CD4-positive, alpha-beta T cell treated with Interleukin-4 for 4 hours (primary cell): ENCODE measurements around the gene KRTAP4-12.
"Not testable (repeated sequence)": the region's sequence is repeated elsewhere in the genome, so short reads cannot be mapped to it uniquely, and the experiment has no call there.

Source experiments
- DNase-seq: peaks from one replicate; pipeline ENCODE4 v3.0.0-alpha.2; 2020

KRTAP4-12 gene

GRCh38 chr17:41123991-41124371 lies at the start of gene KRTAP4-12:
Gene KRTAP4-12, minus strand, starts transcription at chr17:41124182. Its CDS starts 60 bp downstream, at chr17:41124122.
- DNase-seq: not testable (repeated sequence)

DNA sequence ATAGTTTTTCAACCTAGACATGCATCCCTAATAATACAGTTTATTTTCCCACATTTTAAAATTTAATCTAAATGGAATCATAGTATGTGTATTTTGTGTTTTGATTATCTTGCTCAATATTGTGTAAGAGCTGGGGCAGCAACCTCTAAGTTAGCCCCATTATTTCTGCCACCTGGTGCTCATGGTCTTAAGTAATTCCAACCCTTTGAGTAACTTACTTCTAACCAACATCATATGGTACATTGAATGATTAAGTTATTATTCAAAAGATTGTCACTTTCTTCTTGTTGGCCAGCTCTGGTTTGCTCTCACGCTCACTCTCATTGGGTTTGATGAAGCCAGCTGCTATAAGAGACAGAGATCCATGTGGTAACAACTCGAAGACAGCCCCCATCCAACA lies 47.9 kb upstream of the KRTAP4-12 start:
- DNase-seq: no peak

DNA sequence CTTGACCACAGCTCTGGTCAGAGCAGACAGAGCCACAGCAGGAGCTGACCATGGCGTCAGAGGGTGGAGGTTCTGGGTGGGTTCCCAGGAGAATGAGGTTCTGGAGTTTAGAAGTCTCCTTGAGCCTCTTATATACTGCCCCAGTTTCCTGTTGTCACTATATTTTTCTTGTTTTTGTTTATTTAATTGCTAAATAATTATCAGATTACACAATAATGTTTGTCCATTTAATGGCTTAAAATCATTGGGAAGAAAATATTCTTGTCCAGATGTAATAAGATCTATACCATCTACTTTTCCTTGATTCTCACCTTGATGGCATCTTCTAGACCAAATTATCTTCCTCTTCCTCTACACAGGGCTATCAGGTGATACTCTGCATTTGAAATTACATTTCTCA lies 44.1 kb upstream of the KRTAP4-12 start, which contains the start of gene KRTAP4-3:
KRTAP4-3 (minus strand) TSS at position 101 of the 400 bp plus-strand sequence; CDS start at position 52, 49 bp downstream.
- DNase-seq: no peak

DNA sequence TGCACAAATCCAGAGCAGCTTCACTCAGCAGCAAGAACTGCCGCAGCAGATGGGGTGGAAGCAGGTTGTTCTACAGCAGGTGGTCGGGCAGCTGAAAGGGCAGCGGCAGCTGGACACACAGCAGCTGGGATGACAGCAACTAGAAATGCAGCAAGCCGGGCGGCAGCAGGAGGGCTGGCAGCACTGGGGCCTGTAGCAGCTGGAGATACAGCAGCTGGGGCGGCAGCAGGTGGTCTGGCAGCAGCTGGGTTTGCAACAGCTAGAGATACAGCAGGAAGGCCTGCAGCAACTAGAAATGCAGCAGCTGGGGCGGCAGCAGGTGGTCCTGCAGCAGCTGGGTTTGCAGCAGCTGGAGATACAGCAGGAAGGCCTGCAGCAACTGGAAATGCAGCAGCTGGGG lies 43.6 kb upstream of the KRTAP4-12 start:
- DNase-seq: no peak

DNA sequence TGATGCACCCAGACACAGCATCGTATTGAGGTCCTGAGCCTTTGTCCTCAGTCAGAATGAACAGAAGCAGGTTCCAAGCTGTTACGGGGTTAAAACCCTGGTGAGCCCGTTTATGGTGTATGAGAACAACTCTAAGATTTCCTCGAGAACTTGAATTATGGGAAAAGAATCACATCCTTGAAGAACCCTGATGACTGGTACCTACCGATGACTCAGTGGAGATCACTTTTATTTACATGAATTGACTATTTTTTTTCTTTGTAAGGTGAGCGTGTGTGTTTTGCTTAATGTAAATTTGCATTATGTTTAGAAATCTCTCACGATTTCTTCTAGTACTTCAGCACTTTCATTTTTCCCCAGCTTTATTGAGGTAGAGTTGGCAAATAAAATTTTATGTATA lies 39.8 kb upstream of the KRTAP4-12 start:
- DNase-seq: no peak

DNA sequence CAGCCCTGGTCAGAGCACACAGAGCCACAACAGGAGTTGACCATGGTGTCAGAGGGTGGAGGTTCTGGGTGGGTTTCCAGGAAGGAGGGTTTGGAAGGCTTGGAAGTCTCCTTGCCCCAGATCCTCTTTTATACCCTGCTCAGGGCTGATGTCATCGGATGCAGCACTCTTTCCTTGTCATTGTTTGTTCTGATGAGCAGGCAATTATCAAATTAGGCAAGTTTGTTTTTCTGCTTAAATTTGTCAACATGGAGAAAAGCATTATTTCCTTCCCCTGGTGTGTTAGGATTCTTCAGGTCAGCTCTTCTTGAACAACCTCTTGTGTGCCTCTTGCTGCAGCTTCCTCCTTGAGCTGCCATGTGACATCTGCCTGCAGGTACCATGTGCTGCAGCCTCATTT lies 36.7 kb upstream of the KRTAP4-12 start, which contains the start of gene KRTAP4-4:
KRTAP4-4 (minus strand) TSS at position 101 of the 400 bp plus-strand sequence; CDS start at position 44, 57 bp downstream.
- no peak for DNase-seq

DNA sequence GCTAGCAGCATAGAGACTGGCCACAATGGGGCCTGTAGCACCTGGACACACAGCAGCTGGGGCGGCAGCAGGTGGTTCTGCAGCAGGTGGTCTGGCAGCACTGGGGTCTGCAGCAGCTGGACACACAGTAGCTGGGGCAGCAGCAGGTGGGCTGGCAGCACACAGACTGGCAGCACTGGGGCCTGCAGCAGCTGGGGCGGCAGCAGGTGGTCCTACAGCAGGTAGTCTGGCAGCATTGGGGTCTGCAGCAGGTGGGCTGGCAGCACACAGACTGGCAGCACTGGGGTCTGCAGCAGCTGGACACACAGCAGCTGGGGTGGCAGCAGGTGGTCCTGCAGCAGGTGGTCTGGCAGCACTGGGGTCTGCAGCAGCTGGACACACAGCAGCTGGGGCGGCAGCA lies 36.2 kb upstream of the KRTAP4-12 start:
- DNase-seq: not testable (repeated sequence)

DNA sequence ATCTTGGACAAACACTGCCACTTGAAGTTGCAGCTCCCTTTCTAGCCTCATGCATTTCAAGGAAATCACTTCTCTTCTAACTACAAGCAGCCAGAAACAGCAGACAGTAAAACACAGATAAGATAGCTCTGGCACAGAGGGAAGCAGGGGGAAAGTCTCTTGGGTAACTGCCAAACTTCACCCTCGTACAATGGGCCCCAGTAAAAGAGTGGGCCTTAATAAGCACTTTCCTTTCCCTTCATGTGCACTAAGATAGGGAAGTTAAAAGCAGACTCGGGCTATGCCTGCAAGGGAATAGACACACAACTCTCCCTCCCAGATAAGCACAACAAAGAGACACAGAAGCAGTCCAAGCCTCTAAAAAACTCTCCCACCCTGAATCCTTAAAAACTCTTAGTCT lies 29.9 kb upstream of the KRTAP4-12 start:
- no peak for DNase-seq

GRCh38 chr17:41151525-41151924 lies 27.5 kb upstream of the KRTAP4-12 start:
- DNase-seq: no peak

DNA sequence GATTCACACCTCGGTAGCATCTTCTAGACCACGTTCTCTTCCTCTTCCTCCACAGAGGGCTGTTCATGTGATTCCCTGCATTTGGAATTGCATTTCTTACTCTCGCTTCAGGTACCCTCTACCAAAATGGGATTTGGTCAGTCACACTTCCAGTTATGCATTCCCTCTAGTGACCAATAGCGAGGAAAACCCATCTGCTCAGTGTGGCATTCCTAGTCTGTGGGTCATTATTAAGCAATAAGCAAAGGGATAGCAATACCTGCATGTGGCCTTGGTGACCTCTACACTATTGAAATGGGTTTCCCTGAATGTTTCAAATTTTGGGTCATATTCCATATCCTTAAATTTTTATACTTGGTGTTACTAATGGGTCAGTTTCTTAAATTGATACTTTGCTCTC lies 26.0 kb upstream of the KRTAP4-12 start:
- DNase-seq: no peak

DNA sequence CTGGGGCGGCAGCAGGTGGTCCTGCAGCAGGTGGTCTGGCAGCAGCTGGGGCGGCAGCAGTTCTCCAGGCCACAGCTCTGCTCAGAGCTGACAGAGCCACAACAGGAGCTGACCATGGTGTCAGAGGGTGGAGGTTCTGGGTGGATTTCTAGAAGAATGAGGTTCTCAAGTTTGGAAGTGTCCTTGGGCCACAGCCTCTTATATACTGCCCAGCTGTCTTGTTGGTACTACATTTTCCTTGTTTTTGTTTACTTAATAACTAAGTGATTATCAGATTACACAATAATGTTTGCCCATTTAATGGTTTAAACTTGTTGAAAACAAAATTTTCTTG lies 25.6 kb upstream of the KRTAP4-12 start, which contains the start of gene KRTAP4-5:
KRTAP4-5 (minus strand) TSS at position 174 of the 334 bp plus-strand sequence; CDS start at position 116, 58 bp downstream.
- no peak for DNase-seq

GRCh38 chr17:41148971-41149651 lies 25.1 kb upstream of the KRTAP4-12 start:
- DNase-seq: not testable (repeated sequence)

DNA sequence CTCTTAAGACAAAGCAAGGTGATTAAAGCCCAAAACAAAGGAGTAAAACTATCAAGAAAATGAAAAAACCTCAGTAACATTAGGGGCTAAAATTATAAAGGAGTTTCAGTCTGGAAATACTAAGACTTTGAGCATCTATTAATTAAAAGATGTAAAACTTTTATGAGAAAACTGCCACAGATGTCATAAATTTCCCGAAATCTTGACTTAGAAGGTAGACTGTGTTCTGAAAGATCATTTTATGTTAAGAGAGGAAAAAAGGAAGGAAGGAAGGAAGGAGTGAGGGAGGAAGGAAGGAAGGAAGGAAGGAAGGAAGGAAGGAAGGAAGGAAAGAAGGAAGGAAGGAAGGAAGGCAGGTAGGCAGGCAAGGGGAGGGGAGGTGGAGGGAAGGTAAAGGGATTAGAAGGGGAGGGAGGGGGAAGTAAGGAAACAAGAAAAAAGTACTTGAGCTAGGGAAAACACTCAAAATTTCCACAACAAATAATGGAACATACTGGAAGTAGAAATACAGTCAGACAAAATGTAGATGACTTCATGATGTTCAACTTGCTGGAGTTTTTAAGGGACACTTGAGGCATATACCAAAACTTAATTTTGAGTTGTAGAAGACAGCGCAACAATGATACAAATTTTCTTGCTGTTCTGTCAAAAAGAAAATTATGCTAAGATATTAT lies 23.7 kb upstream of the KRTAP4-12 start:
- no peak for DNase-seq

GRCh38 chr17:41145261-41145660 lies 21.3 kb upstream of the KRTAP4-12 start:
- DNase-seq: no peak

DNA sequence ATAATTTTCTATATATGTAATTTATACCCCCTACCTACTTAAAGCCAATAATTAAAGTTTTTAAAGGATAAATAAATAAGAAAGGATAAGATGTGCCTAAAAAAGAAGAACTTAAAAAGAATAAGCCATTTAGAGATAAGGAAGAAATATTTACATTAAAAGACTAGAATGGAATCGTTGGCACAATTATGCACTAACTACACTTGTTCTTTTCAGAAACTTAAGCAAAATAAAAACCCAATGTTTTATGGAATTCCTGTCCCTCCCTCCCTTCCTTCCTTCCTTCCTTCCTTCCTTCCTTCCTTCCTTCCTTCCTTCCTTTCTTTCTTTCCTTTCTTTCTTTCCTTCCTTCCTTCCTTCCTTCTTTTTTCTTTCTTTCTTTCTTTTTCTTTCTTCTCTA lies 20.9 kb upstream of the KRTAP4-12 start:
- no peak for DNase-seq

GRCh38 chr17:41141361-41141760 lies 17.4 kb upstream of the KRTAP4-12 start:
- no peak for DNase-seq

DNA sequence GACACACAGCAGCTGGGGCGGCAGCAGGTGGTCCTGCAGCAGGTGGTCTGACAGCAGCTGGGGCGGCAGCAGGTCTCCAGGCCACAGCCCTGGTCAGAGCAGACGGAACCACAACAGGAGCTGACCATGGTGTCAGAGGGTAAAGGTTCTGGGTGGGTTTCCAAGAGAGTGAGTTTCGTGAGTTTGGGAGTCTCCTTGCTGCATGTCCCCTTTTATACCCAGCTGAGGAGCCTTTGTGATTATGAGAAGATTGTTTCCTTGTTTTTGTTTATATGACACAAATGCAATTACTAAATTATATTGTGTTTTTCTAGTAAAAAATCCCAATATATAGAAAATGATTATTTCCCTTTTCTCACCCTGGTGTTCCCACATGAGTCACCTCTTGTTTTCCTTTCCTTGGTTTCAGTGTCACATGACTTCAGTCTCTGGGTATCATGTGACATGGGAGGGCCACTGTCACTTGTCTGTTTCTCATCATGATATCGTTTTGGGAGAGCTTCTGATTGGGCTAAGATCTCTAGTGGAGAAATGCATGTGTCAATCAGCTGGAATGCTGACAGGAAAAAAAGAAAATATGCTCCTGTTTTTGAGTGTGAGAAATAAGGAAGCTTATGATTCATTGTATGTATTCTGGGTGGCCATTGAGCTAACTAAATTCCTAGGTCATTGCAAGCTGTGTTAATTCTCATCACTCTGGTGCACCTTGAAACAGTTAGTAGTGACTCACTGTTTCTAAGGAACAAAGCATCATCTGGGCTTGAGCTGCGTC lies 16.6 kb upstream of the KRTAP4-12 start, which contains the start of gene KRTAP4-6:
KRTAP4-6 (minus strand) TSS at position 185 of the 772 bp plus-strand sequence; CDS start at position 128, 57 bp downstream.
- DNase-seq: no peak

DNA sequence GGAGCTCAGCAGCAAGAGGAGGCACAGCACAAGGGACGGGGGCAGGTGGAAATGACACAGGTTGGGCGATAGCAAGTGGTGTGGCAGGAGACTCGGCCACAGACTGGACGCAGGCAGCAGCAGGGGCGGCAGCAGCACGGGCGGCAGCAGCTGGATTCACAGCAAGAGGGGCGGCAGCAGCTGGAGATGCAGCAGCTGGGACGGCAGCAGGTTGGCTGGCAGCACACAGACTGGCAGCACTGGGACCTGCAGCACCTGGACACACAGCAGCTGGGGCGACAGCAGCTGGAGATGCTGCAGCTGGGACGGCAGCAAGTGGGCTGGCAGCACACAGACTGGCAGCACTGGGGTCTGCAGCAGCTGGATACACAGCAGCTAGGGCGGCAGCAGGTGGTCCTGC lies 15.9 kb upstream of the KRTAP4-12 start:
- not testable (repeated sequence) for DNase-seq

DNA sequence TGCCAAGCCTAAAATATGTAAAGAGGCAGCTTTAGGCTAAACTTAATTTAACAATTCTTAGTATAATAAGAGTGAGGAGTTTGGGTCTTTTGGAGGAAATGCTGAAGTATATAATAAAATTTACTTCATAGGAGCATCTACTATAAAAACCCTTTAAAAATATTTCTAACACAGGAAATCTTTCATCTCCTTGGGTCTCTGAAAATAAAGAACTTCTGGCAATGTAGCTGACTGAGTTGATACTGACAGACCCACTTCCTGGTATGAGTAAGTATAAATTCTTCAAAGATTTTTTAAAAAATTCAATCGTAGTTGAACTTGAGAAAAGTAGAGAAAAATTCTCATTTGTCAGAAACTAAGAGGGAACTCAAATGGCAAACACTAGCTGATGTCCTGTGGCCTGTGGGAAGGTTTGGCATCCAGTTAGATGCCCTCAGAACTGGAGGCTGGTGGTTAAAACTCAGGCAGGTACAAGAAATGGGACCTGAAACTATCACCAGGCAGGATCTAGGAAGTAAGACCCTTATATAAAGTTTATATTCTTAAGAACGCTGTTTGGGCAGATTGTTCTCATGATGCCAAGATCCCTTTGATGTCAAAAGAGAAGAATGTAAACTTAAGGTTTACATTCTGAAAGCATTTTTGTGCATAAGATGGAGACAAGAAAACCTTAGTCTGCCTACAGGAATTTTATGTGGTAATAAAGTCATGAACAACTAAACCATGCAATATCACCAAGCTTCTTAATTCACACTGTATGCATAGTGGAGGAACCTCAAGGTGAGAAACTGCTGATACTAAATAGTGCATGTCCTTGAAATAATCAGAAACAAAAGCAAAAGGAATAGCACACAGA lies 10.1 kb upstream of the KRTAP4-12 start:
- no peak for DNase-seq

GRCh38 chr17:41131979-41132378 lies 8.0 kb upstream of the KRTAP4-12 start:
- no peak for DNase-seq

GRCh38 chr17:41127371-41127770 lies 3.4 kb upstream of the KRTAP4-12 start:
- DNase-seq: no peak

DNA sequence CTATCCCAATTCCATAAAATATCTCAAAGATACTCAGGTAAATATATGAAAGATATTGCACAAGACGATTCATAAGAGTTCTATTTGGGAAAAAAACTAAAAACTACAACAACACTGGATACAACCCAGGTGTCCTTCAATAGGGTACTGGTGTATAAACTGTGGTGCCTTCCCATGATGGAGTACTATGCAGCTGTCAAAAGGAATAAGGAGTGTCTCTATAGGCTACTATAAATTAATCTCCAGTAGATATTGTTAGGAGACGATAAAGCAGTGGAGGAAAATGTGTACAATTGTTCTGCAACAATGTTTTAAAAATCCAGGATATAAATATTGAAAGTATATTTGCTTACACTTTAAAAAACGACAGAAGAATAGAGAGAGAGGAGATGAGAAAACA lies 2.4 kb upstream of the KRTAP4-12 start:
- DNase-seq: no peak
